Left lung (tissue), 10 donors: ENCODE results near the gene CEP120. TPM values are rescaled to one million over a fixed set of nuclear protein-coding genes. Genes with fewer than 3 reads are reported as not detected.

Experiments
- ATAC-seq: fragments of 200-7000 bp; cut with Tn5 transposase; one replicate; pipeline ENCODE4 v1.9.1; 2020; ENCODE audit warnings: moderate library complexity
- DNase-seq, 4 donors: peaks; one replicate each; pipeline ENCODE4 v3.0.0-alpha.2; 2013 to 2020
- H3K27ac ChIP-seq, 2 donors: fragments of 200-600 bp; sonication (generic) in 1 of 2; one replicate each; pipeline versions ENCODE4 v1.5.0 to v1.8.0; 2020 to 2021
- H3K27me3 ChIP-seq, 2 donors: fragments of 200-600 bp; sonication (generic) in 1 of 2; one replicate each; pipeline versions ENCODE4 v1.5.0 to v1.8.0; 2020 to 2021
- H3K36me3 ChIP-seq, 2 donors: fragments of 200-600 bp; sonication (generic) in 1 of 2; one replicate each; pipeline versions ENCODE4 v1.5.0 to v1.8.0; 2020 to 2021
- H3K4me1 ChIP-seq, 2 donors: fragments of 200-600 bp; one replicate each; pipeline ENCODE4 v1.8.0; 2021
- H3K4me3 ChIP-seq, 2 donors: fragments of 200-600 bp; sonication (generic) in 1 of 2; one replicate each; pipeline versions ENCODE4 v1.5.0 to v1.8.0; 2020 to 2021; ENCODE audit warnings: mild to moderate bottlenecking in 1 of 2
- H3K9me3 ChIP-seq, 2 donors: fragments of 200-600 bp; sonication (generic) in 1 of 2; one replicate each; pipeline versions ENCODE4 v1.5.0 to v1.8.0; 2020 to 2021
- intact Hi-C, 2 donors: fragments of 100-400 bp; cut with DNase I; formaldehyde crosslinking; loops; one replicate each; pipeline versions ENCODE4 v1.11.2 to v1.14.2; 2022
- polyA plus RNA-seq, 6 donors: library from polyadenylated mRNA; unstranded; fragments of 120-200 nt; gene quantifications; one replicate each; pipeline ENCODE4 v1.2.1, GENCODE V29; 2013; ENCODE audit not compliant: insufficient read length in 6 of 6
- total RNA-seq, 2 donors: library from RNA; stranded (reverse); fragmentation: NEBNext Ultra II Directional; extraction: Animal tissue kit (Norgen Biotek cat#: 25700); gene quantifications; one replicate each; pipeline ENCODE4 v1.2.1, GENCODE V29; 2021
- TF ChIP-seq, protein P1 (sequence below), 2 donors: fragments of 200-600 bp; sonication (generic) in 1 of 2; IDR thresholded peaks; one replicate each; pipeline versions ENCODE4 v1.5.0 to v1.8.0; 2021; ENCODE audit warnings: antibody characterized with exemption in 2 of 2
- donor health status: DM: no; HTN: yes; CAD: no.
- donor health status: DM: no; HTN: no; CAD: no.

CEP120 gene
- total and polyA plus RNA-seq, 8 donors = 14.2 to 28.2 (median 25.2) TPM

DNA sequence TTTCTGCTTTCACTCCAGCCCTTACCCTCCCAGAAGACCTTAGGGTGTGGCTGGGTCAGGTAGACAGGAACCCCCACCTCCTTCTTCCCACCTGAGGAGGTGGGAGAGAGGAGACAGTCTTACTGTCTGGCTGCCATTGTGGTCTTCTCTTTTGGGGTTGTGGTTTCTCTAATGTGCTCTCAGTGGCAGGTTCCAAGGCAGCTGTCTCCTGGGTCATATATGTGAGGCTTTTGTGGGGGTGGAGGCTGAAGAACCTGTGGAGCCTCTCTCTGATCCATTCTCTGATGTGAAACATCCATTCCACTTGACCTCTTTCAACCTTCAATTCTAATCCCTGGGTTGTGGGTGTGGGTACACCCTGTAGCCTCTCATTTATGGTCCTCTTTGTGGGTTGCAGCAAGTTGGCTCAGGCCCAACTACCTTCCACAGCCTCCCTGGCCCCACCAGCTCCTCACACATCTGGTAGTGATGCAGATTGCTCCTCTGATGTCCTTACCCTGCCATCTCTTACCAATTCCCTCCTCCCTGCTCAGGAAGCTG is 118.4 kb downstream of the CEP120 start:
- Histone ChIP-seq H3K36me3 (no peaks in the 10 kb centered on the region), H3K9me3 (no peaks in the 10 kb centered on the region), H3K27ac (no peak overlapping the region), H3K4me3 (no peak overlapping the region), H3K27me3 (no peaks in the 10 kb centered on the region), H3K4me1 (no peaks in the 10 kb centered on the region)
- TF ChIP-seq, protein P1, sequence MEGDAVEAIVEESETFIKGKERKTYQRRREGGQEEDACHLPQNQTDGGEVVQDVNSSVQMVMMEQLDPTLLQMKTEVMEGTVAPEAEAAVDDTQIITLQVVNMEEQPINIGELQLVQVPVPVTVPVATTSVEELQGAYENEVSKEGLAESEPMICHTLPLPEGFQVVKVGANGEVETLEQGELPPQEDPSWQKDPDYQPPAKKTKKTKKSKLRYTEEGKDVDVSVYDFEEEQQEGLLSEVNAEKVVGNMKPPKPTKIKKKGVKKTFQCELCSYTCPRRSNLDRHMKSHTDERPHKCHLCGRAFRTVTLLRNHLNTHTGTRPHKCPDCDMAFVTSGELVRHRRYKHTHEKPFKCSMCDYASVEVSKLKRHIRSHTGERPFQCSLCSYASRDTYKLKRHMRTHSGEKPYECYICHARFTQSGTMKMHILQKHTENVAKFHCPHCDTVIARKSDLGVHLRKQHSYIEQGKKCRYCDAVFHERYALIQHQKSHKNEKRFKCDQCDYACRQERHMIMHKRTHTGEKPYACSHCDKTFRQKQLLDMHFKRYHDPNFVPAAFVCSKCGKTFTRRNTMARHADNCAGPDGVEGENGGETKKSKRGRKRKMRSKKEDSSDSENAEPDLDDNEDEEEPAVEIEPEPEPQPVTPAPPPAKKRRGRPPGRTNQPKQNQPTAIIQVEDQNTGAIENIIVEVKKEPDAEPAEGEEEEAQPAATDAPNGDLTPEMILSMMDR (IDR thresholded peaks at IDR 0.05) = no peak
- ATAC-seq (no peak), DNase-seq (no peak)
- intact Hi-C loops = no loop called here

DNA sequence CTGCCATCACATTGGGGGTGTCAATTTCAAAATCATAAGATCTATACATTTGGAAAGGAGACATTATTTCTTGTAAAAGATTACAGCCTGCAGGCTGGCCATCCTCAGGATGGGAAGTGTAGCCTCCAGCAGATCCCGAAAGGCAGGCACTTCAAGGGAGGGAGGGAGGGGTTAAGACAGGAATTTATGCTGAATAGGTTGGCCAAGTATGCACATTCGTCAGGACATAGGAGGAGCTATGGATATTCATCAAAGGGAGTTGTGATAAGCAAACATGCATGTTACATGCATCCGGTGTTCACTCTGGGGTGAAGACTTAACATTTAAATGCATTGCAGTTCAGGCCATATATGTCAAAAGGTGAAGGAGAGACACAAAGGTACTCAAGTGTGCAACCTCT is 119.4 kb downstream of the CEP120 start:
- TF ChIP-seq, protein P1 (IDR thresholded peaks at IDR 0.05) = no peak
- Histone ChIP-seq H3K4me1 (no peaks in the 10 kb centered on the region), H3K27ac (no peak overlapping the region), H3K9me3 (no peaks in the 10 kb centered on the region), H3K4me3 (no peak overlapping the region), H3K27me3 (no peaks in the 10 kb centered on the region), H3K36me3 (no peaks in the 10 kb centered on the region)
- no peak for ATAC-seq
- no peak for DNase-seq
- intact Hi-C loops = no loop called here

DNA sequence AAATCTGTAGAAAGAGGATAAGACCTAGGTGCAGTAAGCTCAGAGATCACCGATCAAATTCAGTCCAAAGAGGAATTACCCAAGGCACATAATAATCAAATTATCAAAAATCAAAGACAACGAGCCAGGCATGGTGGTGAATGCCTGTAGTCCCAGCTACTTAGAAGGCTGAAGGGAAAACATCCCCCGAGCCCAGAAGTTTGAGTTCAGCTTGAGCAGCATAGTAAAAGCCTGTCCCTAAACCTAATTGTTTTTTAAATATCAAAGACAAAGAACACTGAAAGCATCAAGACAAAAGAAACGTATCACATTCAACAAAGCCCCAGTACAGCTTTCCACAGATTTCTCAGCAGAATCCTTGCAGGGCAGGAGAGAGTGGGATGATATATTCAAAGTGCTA is 122.9 kb downstream of the CEP120 start:
- Histone ChIP-seq H3K27ac (no peak overlapping the region), H3K9me3 (peaks cover 0 to 3% of the 10 kb centered on the region in 2 donors), H3K4me3 (no peak overlapping the region), H3K27me3 (no peaks in the 10 kb centered on the region), H3K4me1 (no peaks in the 10 kb centered on the region), H3K36me3 (no peaks in the 10 kb centered on the region)
- intact Hi-C loops = no loop called here
- TF ChIP-seq, protein P1 (IDR thresholded peaks at IDR 0.05) = no peak
- ATAC-seq = no peak
- no peak for DNase-seq

DNA sequence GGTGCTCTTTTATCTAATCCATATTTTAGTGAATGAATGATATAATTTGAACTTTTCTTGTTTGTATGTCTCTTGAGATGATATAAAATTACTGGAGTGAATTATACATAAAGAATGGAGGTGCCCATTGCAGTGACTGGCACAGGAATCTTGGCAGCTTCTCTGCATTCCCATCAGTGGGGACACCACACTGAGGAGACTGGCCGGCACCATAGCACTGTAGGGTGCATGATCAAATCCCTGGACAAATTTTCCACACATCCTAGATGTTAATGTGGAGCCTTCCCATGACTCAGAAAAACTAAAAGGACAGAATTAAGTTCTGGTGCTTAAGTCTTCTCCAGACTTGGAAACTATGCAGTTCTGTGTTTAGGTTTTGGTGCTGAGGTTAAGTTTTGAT is 124.1 kb downstream of the CEP120 start:
- Histone ChIP-seq H3K4me1 (no peaks in the 10 kb centered on the region), H3K27me3 (no peaks in the 10 kb centered on the region), H3K27ac (no peak overlapping the region), H3K4me3 (no peak overlapping the region), H3K9me3 (peaks cover 0 to 3% of the 10 kb centered on the region in 2 donors), H3K36me3 (no peaks in the 10 kb centered on the region)
- ATAC-seq (no peak), DNase-seq (no peak)
- intact Hi-C loops = no loop called here
- TF ChIP-seq, protein P1 (IDR thresholded peaks at IDR 0.05) = no peak

DNA sequence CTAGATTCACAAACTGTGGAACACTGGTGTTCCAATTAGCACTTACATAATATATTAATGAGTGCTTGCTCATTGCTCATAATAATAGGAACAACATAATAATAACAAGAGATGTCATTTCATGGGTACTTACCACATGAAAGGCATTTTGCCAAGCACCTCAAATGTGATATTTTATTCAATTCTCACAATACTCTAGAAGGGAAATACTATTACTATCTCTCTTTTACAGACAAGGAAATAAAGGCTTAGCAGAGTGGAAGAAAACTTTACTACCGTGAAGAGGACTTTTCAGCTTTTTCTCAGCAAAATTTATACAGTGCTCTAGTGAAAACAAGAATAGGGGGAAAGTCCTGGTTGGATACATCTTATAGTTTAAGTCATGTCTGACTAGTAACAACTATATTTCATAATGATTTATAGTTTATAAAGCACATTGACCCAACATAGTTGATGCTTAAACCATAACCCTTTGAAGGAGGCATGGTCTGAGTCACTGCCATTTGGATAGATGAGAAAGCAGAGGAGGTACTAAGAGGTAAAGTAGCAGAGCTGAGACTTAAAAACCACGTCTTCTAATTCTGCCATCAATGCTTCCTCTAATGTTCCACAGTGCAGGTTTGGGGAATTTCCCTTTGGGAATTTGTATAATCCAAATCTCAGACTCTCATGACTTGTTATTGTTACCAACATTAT is 124.7 kb downstream of the CEP120 start:
- H3K4me3 ChIP-seq = no peak overlapping the region
- no peak for DNase-seq
- intact Hi-C loops = no loop called here
- peaks cover 0 to 3% of the 10 kb centered on the region in 2 donors for H3K9me3 ChIP-seq
- ATAC-seq = no peak
- no peak overlapping the region for H3K27ac ChIP-seq
- no peaks in the 10 kb centered on the region for H3K36me3 ChIP-seq
- H3K27me3 ChIP-seq = no peaks in the 10 kb centered on the region
- TF ChIP-seq, protein P1 (IDR thresholded peaks at IDR 0.05) = no peak
- H3K4me1 ChIP-seq = no peaks in the 10 kb centered on the region
